Panc1 (cell line): ENCODE data around the gene CLSTN2. TPM values are rescaled to one million over a fixed set of nuclear protein-coding genes. Genes with fewer than 3 reads are reported as not detected.

Experiments used
- ATAC-seq: fragments of 200-7000 bp; cut with Tn5 transposase; 2 replicates; pipeline ENCODE4 v1.9.1; 2020; ENCODE audit warnings: mild to moderate bottlenecking, moderate library complexity
- BruUV-seq: library from RNA; stranded (reverse); fragments of 400-500 nt; replicated peaks from 2 replicates; lab custom pipeline; 2021; lab: Mats Ljungman, UMichigan
- CTCF ChIA-PET: fragments of 300-600 bp; sonication (Branson Sonifier 250); formaldehyde crosslinking; loops from one replicate; lab custom pipeline; 2022; ENCODE audit warnings: antibody characterized with exemption; lab: Charles Lee
- POLR2A ChIA-PET: fragments of 300-600 bp; sonication (Branson Sonifier 250); formaldehyde crosslinking; loops from one replicate; lab custom pipeline; 2022; ENCODE audit warnings: antibody characterized with exemption; lab: Charles Lee
- DNase-seq: peaks from one replicate; pipeline ENCODE4 v3.0.0-alpha.2; 2010; ENCODE audit warnings: low read depth, low spot score
- H3K27ac ChIP-seq: 2 replicates; pipeline ENCODE4 v1.5.1; 2011; ENCODE audit warnings: mild to moderate bottlenecking, low read length, inconsistent platforms
- H3K27me3 ChIP-seq: fragments of 200-500 bp; sonication (Bioruptor generic); 2 replicates; pipeline ENCODE4 v1.6.0; 2014; ENCODE audit warnings: low read length, inconsistent platforms; ENCODE audit not compliant: control insufficient read depth, insufficient read depth
- H3K36me3 ChIP-seq: fragments of 200-500 bp; sonication (Bioruptor generic); 2 replicates; pipeline ENCODE4 v1.5.1; 2014; ENCODE audit warnings: inconsistent platforms, mild to moderate bottlenecking, low read length, moderate library complexity; ENCODE audit not compliant: control insufficient read depth, insufficient read depth
- H3K4me1 ChIP-seq: 2 replicates; pipeline ENCODE4 v1.5.1; 2011; ENCODE audit warnings: inconsistent platforms, mild to moderate bottlenecking, low read length, moderate library complexity; ENCODE audit not compliant: control insufficient read depth, insufficient read depth
- H3K4me3 ChIP-seq, 2 experiments: 2 replicates each; pipeline ENCODE4 v1.5.1; 2011 to 2012; ENCODE audit warnings: low read depth in 2 of 2, low read length in 2 of 2, mild to moderate bottlenecking in 2 of 2, inconsistent platforms in 1 of 2, moderate library complexity in 1 of 2
- H3K9me3 ChIP-seq: fragments of 200-500 bp; sonication (Bioruptor generic); 2 replicates; pipeline ENCODE4 v1.5.1; 2014; ENCODE audit warnings: low read depth, mild to moderate bottlenecking, inconsistent platforms, low read length, moderate library complexity; ENCODE audit not compliant: control insufficient read depth, insufficient read depth
- CTCF ChIP-seq: fragments of 450-650 bp; IDR thresholded peaks from 2 replicates; pipeline ENCODE4 v1.5.1; 2017; ENCODE audit warnings: mild to moderate bottlenecking
- POLR2AphosphoS5 ChIP-seq: IDR thresholded peaks from 2 replicates; pipeline ENCODE4 v1.6.1; 2012; ENCODE audit warnings: mild to moderate bottlenecking, low read depth, low read length, moderate library complexity
- REST ChIP-seq, 2 experiments: IDR thresholded peaks; 2 replicates each; pipeline ENCODE4 v1.6.1; 2011 to 2012; ENCODE audit warnings: low read depth in 2 of 2, control low read depth in 1 of 2, low read length in 1 of 2, mild to moderate bottlenecking in 1 of 2, moderate library complexity in 1 of 2; ENCODE audit not compliant: insufficient read depth in 1 of 2
- SIN3A ChIP-seq: IDR thresholded peaks from 2 replicates; pipeline ENCODE4 v1.6.1; 2012; ENCODE audit warnings: low read depth, mild to moderate bottlenecking, low read length, moderate library complexity, borderline replicate concordance; ENCODE audit not compliant: insufficient read depth
- TCF7L2 ChIP-seq: IDR thresholded peaks from 2 replicates; pipeline ENCODE4 v1.6.1; 2011; ENCODE audit warnings: mild to moderate bottlenecking, low read depth, low read length, inconsistent platforms
- in situ Hi-C: cut with HindIII; loops from 2 replicates; pipeline ENCODE4 v1.10.0; 2016; ENCODE audit warnings: low sequenced_read_pairs, low pct_unique_long_range_greater_than_20kb
- intact Hi-C: fragments of 100-400 bp; cut with micrococcal nuclease; formaldehyde crosslinking; loops from one replicate; pipeline ENCODE4 v1.10.0; 2022; ENCODE audit not compliant: unreplicated experiment
- total RNA-seq: library from RNA; stranded (reverse); gene quantifications from one replicate; pipeline ENCODE4 v1.2.1, GENCODE V29; 2021; ENCODE audit not compliant: unreplicated experiment

Gene CLSTN2
- total RNA-seq, 1 experiment from 2014 or later = 0.03 TPM

- intact Hi-C loops = no loop called here
- Histone ChIP-seq H3K9me3 (no peaks in the 10 kb centered on the region), H3K27me3 (peaks cover 4% of the 10 kb centered on the region; the same call in 1 of the 2 replicates), H3K4me3 (no peak overlapping the region), H3K27ac (no peak overlapping the region), H3K4me1 (no peaks in the 10 kb centered on the region), H3K36me3 (no peaks in the 10 kb centered on the region)
- no peak for DNase-seq
- no TSS peak for BruUV-seq
- ChIA-PET CTCF (no interaction called here), POLR2A (no interaction called here)
- no peak for ATAC-seq
- in situ Hi-C loops = no loop called here
- no peak for TF ChIP-seq POLR2AphosphoS5
- TF ChIP-seq SIN3A = no peak
- no peak for TF ChIP-seq TCF7L2
Observed at GRCh38 chr3:140427786-140428185, 492.8 kb downstream of the CLSTN2 start.

- H3K4me1 ChIP-seq = no peaks in the 10 kb centered on the region
- no peaks in the 10 kb centered on the region for H3K9me3 ChIP-seq
- no peaks in the 10 kb centered on the region for H3K36me3 ChIP-seq
- DNase-seq (no peak), ATAC-seq (no peak)
- in situ Hi-C loops (no loop called here), intact Hi-C loops (no loop called here)
- no peak overlapping the region for H3K27ac ChIP-seq
- ChIA-PET CTCF (no interaction called here), POLR2A (no interaction called here)
- no TSS peak for BruUV-seq
- peaks cover 4% of the 10 kb centered on the region; the same call in 1 of the 2 replicates for H3K27me3 ChIP-seq
- no peak for TF ChIP-seq SIN3A
- TF ChIP-seq REST (IDR thresholded peaks at IDR 0.05; ENCODE audit: insufficient read depth in 1 of 2, low read depth in 2 of 2, low read length in 1 of 2) = no peak
- no peak for TF ChIP-seq POLR2AphosphoS5
- no peak for TF ChIP-seq TCF7L2
- no peak for TF ChIP-seq CTCF
- no peak overlapping the region for H3K4me3 ChIP-seq
Observed at GRCh38 chr3:140428380-140428779, 493.4 kb downstream of the CLSTN2 start.

- DNase-seq (no peak), ATAC-seq (no peak)
- ChIA-PET POLR2A (no interaction called here), CTCF (no interaction called here)
- Histone ChIP-seq H3K4me3 (no peak overlapping the region), H3K36me3 (no peaks in the 10 kb centered on the region), H3K27me3 (peaks cover 4% of the 10 kb centered on the region; the same call in 1 of the 2 replicates), H3K27ac (no peak overlapping the region), H3K9me3 (no peaks in the 10 kb centered on the region), H3K4me1 (no peaks in the 10 kb centered on the region)
- no peak for TF ChIP-seq TCF7L2
- no peak for TF ChIP-seq CTCF
- no peak for TF ChIP-seq POLR2AphosphoS5
- no peak for TF ChIP-seq REST (IDR thresholded peaks at IDR 0.05; ENCODE audit: insufficient read depth in 1 of 2, low read depth in 2 of 2, low read length in 1 of 2)
- TF ChIP-seq SIN3A = no peak
- intact Hi-C loops = no loop called here
- BruUV-seq = no TSS peak
- in situ Hi-C loops = no loop called here
Observed at GRCh38 chr3:140429791-140430190, 494.8 kb downstream of the CLSTN2 start.
